Activated T-helper 1 cell treated with anti-CD3 and anti-CD28 coated beads, Interleukin-12 subunit alpha, Interleukin-12 subunit beta, Interleukin-2, Interleukin-4 antibody, amounts not matched to agents 30 ng/mL and 10 ng/mL and 1 ng/mL, durations not matched to agents 14 hours and 24 hours and 36 hours (primary cell): ENCODE measurements around the gene JAZF1. TPM values are rescaled to one million over a fixed set of nuclear protein-coding genes. Genes with fewer than 3 reads are reported as not detected.

Experiments used
- DNase-seq: peaks from one replicate; pipeline ENCODE4 v3.0.0; 2021; ENCODE audit warnings: low spot score
- H3K27ac Mint-ChIP-seq: one replicate; pipeline ENCODE4 v1.8.0; 2021; ENCODE audit warnings: mild to moderate bottlenecking, mixed read lengths
- H3K27me3 Mint-ChIP-seq: one replicate; pipeline ENCODE4 v1.8.0; 2022; ENCODE audit warnings: mild to moderate bottlenecking, moderate library complexity, mixed read lengths; ENCODE audit not compliant: insufficient read depth
- H3K36me3 Mint-ChIP-seq: one replicate; pipeline ENCODE4 v1.8.0; 2021; ENCODE audit warnings: low read depth, mixed read lengths
- H3K4me1 Mint-ChIP-seq: one replicate; pipeline ENCODE4 v1.8.0; 2021; ENCODE audit warnings: low read depth, mixed read lengths
- H3K4me3 Mint-ChIP-seq: one replicate; pipeline ENCODE4 v1.8.0; 2021; ENCODE audit warnings: mild to moderate bottlenecking, moderate library complexity, mixed read lengths
- H3K9me3 Mint-ChIP-seq: one replicate; pipeline ENCODE4 v1.8.0; 2021; ENCODE audit warnings: mixed read lengths
- intact Hi-C: fragments of 100-400 bp; cut with micrococcal nuclease; formaldehyde crosslinking; loops from one replicate; pipeline ENCODE4 v1.15.1; 2024
- total RNA-seq: library from RNA; stranded (reverse); gene quantifications from 2 replicates; pipeline ENCODE4 v1.2.3, GENCODE V29; 2022

The JAZF1 gene
- total RNA-seq, 1 donor from 2014 or later = 9.8 TPM

DNA sequence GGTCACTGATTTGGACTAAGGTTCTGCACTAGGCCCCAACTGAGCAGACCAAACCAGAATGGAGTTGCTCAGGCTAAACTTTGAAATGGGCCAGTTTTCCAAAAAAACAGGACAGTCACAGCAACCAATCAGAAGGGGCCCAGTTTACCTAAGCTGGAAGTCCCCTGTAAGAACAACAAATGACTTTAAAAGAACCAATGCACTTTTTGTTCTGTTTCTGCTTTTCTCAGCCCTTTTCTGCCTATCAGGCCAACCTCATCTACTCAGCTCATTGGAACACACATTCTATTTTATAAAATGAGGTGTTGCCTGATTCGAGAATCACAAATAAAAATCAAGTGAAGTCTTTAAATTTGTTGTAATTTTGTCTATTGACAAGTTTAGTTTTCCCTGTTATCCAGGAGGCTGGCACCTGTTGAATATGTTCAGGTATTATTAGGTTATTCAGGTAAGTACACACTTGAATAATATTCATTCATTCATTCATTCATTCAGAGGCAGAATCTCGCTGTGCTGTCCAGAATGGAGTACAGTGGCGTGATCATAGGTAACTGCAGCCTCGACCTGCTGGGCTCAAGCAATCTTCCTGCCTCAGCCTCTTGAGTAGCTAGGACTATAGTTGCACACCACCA lies 271.9 kb downstream of the JAZF1 start:
- no peak overlapping the region for H3K4me3 Mint-ChIP-seq
- no peaks in the 10 kb centered on the region for H3K4me1 Mint-ChIP-seq
- peaks cover 12% of the 10 kb centered on the region for H3K27me3 Mint-ChIP-seq
- intact Hi-C loops = no loop called here
- no peak for DNase-seq
- H3K36me3 Mint-ChIP-seq = no peaks in the 10 kb centered on the region
- no peak overlapping the region for H3K27ac Mint-ChIP-seq
- H3K9me3 Mint-ChIP-seq = no peaks in the 10 kb centered on the region

- Mint-ChIP-seq H3K4me3 (no peak overlapping the region), H3K36me3 (no peaks in the 10 kb centered on the region), H3K27ac (no peak overlapping the region), H3K4me1 (peaks cover 3% of the 10 kb centered on the region), H3K9me3 (no peaks in the 10 kb centered on the region), H3K27me3 (peaks cover 11% of the 10 kb centered on the region)
- intact Hi-C loops = no loop called here
- no peak for DNase-seq
These were observed 274.1 kb downstream of the JAZF1 start for GRCh38 chr7:27906385-27907091.

GRCh38 chr7:27905951-27906350 lies 274.6 kb downstream of the JAZF1 start:
- H3K27ac Mint-ChIP-seq = no peak overlapping the region

DNA sequence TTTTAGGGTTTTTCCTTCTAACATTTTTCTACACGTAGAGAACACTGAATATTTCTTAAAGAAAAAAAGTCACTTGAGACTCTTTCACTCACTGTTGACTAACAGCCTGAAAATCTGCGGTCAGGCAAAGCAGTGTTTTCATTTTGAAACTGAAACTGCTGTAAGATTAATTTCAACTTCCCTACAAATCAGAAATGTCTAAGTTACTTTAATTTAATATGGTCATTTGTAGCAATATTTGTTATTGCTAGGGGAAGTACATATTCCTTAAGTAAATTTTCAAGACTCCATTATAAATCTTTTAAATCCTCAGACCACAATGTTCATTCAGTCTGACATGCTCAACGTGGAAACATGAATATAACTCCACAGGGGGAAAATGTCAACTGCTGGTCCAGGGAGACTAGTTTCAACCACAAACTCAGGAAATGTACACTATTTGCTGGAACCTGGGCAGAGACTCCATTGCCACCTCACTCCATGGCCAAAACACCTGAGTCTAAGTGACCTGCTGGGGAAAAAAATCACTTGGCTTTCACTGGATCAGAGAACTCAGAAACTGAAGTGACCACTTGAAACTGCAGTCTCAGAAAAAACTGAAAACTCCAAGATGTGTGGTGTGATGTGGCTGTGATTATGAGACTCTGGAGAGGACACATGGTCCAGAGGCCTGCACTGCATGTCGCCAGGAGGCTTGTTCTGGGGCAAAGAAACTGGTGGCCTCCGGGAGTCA lies 279.4 kb downstream of the JAZF1 start:
- Mint-ChIP-seq H3K27ac (no peak overlapping the region), H3K36me3 (no peaks in the 10 kb centered on the region)
- intact Hi-C loops = loop anchor here (1.0 to 2.0 kb wide), 5 partner anchors 118 to 254 kb away; partner anchors contain the start of gene TAX1BP1

More at GRCh38 chr7:27905951-27906350, 274.6 kb downstream of the JAZF1 start:
- Mint-ChIP-seq H3K4me3 (no peak overlapping the region), H3K9me3 (no peaks in the 10 kb centered on the region), H3K36me3 (no peaks in the 10 kb centered on the region), H3K27me3 (peaks cover 11% of the 10 kb centered on the region), H3K4me1 (peaks cover 9% of the 10 kb centered on the region)
- intact Hi-C loops = no loop called here
- DNase-seq = no peak

DNA sequence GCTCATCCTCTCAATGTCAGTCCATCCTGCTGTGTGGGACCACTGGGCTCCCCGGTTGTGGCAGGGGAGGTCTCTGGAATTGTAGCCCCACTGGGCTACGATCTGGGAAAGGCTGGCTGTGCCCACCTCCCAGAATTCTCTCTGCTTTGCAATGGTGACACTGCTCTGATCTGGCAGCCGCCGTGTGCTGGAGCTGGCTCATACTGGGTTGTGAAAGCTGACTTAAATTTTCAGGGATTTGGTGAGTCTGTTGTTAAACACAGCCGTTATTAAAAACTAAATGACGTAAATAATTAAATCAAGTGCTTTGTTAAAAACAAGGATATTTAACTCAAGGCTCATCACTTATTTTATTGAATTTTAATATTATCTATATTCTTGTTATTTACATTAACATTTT lies 280.6 kb downstream of the JAZF1 start:
- intact Hi-C loops = loop anchor here (2.0 kb wide), 1 partner anchor 159 kb away; the partner anchor contains the start of gene TAX1BP1
- Mint-ChIP-seq H3K36me3 (no peaks in the 10 kb centered on the region), H3K4me1 (peaks cover 54% of the 10 kb centered on the region), H3K27ac (no peak overlapping the region), H3K27me3 (peaks cover 5% of the 10 kb centered on the region), H3K4me3 (no peak overlapping the region), H3K9me3 (no peaks in the 10 kb centered on the region)
- DNase-seq = no peak

More for the DNA sequence above, 279.4 kb downstream of the JAZF1 start:
- Mint-ChIP-seq H3K4me1 (peaks cover 44% of the 10 kb centered on the region), H3K9me3 (no peaks in the 10 kb centered on the region), H3K27me3 (peaks cover 9% of the 10 kb centered on the region), H3K4me3 (no peak overlapping the region)
- DNase-seq = peak; percentile 32

GRCh38 chr7:27899601-27900000 lies 281.0 kb downstream of the JAZF1 start:
- intact Hi-C loops = loop anchor here (10.0 kb wide), 1 partner anchor 1035 kb away; the partner anchor contains the start of gene SKAP2
- H3K9me3 Mint-ChIP-seq = no peaks in the 10 kb centered on the region
- H3K27me3 Mint-ChIP-seq = peaks cover 5% of the 10 kb centered on the region
- H3K4me3 Mint-ChIP-seq = peak overlapping the region; percentile 25
- DNase-seq = no peak
- H3K27ac Mint-ChIP-seq = peak overlapping the region; percentile 42
- no peaks in the 10 kb centered on the region for H3K36me3 Mint-ChIP-seq
- H3K4me1 Mint-ChIP-seq = peaks cover 54% of the 10 kb centered on the region

GRCh38 chr7:27897441-27897847 lies 283.2 kb downstream of the JAZF1 start:
- intact Hi-C loops = loop anchor here (2.0 to 10.0 kb wide), 2 partner anchors 73 to 1033 kb away; partner anchors contain the start of gene SKAP2

DNA sequence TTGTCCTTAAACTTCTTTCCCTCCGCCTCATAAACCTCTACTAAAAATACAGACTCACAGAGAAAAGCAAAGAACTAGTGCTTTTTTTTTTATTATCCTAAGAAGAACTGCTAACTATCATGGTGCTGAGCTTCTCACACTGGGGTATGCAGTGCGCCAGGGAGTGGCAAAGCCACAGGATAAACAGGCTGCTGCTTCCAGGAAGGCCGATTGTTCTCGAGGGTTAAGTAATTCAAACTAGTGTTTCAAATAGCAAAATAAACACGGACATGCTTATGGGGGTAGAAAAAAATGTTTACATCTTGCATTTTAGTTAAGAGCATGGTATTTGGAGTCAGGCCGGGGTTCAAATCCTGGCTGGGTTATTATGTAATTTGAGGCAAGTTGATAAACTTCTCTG lies 283.6 kb downstream of the JAZF1 start:
- H3K27ac Mint-ChIP-seq = no peak overlapping the region
- no peak for DNase-seq
- no peak overlapping the region for H3K4me3 Mint-ChIP-seq
- peaks cover 54% of the 10 kb centered on the region for H3K4me1 Mint-ChIP-seq
- intact Hi-C loops = loop anchor here (2.0 to 10.0 kb wide), 2 partner anchors 74 to 1032 kb away; partner anchors contain the start of gene SKAP2
- no peaks in the 10 kb centered on the region for H3K27me3 Mint-ChIP-seq
- no peaks in the 10 kb centered on the region for H3K9me3 Mint-ChIP-seq
- H3K36me3 Mint-ChIP-seq = peaks cover 2% of the 10 kb centered on the region

More at GRCh38 chr7:27897441-27897847, 283.2 kb downstream of the JAZF1 start:
- H3K4me1 Mint-ChIP-seq = peaks cover 54% of the 10 kb centered on the region
- H3K36me3 Mint-ChIP-seq = peaks cover 2% of the 10 kb centered on the region
- H3K27ac Mint-ChIP-seq = no peak overlapping the region
- no peak for DNase-seq
- no peak overlapping the region for H3K4me3 Mint-ChIP-seq
- no peaks in the 10 kb centered on the region for H3K27me3 Mint-ChIP-seq
- no peaks in the 10 kb centered on the region for H3K9me3 Mint-ChIP-seq

DNA sequence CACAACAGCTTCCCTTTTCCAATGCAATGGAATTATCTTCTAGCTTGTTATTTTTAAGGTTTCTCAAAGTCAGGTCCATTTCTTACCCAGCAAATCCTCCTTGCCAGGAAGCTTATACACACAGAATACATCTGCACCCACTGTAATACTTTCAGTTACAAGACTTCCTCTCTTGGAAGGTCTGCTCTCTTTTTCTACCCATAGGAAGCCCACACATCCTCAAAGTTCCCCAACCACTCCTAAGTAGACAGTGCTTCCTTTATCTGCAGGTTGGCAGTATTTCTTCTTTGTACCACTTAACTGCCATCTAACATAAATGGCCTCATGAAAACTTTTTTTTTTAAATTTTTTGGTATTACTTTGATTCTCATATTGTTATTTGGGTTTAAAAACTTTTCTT lies 285.0 kb downstream of the JAZF1 start:
- Mint-ChIP-seq H3K4me1 (peaks cover 42% of the 10 kb centered on the region), H3K36me3 (peaks cover 2% of the 10 kb centered on the region), H3K9me3 (no peaks in the 10 kb centered on the region), H3K27ac (no peak overlapping the region), H3K4me3 (no peak overlapping the region), H3K27me3 (peaks cover 3% of the 10 kb centered on the region)
- no peak for DNase-seq
- intact Hi-C loops = loop anchor here (10.0 kb wide), 1 partner anchor 1031 kb away; the partner anchor contains the start of gene SKAP2

DNA sequence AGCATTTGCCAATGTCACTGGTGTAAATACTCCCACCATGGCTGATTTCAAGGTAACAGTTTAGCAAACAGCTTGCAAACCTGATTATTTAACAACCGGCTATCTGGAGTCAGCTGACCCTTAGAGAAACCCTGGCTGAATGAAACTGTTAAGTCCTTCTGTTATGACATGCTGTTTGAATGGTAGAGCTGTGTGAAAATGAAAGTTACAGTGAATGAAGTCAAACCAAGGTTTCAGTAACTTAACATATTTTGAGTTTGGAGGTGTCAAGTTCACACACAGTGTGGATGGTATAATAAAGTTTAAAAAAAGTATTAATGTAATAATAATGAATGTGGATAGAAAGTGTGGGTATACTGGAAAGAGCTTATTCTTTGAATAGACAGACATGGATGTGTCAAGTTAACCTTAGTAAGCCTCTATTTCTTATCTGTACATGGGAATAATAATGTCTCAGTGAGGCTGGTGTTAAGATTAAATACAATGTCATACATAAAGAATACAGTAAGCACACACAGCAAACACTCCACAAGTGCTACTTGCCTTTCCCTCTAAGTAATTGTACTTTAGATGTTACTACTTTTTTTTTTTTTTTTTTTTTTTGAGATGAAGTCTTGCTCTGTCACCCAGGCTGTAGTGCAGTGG lies 290.3 kb downstream of the JAZF1 start:
- H3K4me3 Mint-ChIP-seq = no peak overlapping the region
- peaks cover 3% of the 10 kb centered on the region for H3K27me3 Mint-ChIP-seq
- peaks cover 3% of the 10 kb centered on the region for H3K9me3 Mint-ChIP-seq
- peaks cover 7% of the 10 kb centered on the region for H3K4me1 Mint-ChIP-seq
- intact Hi-C loops = loop anchor here (1.0 to 10.0 kb wide), 2 partner anchors 8 to 1026 kb away; partner anchors contain the start of gene SKAP2
- no peak for DNase-seq
- H3K36me3 Mint-ChIP-seq = peaks cover 2% of the 10 kb centered on the region
- no peak overlapping the region for H3K27ac Mint-ChIP-seq

- Mint-ChIP-seq H3K27me3 (peaks cover 3% of the 10 kb centered on the region), H3K4me1 (peaks cover 6% of the 10 kb centered on the region), H3K27ac (no peak overlapping the region), H3K4me3 (no peak overlapping the region), H3K36me3 (peaks cover 2% of the 10 kb centered on the region), H3K9me3 (peaks cover 3% of the 10 kb centered on the region)
- intact Hi-C loops = loop anchor here (1.0 to 10.0 kb wide), 2 partner anchors 9 to 1025 kb away; partner anchors contain the start of gene SKAP2
- DNase-seq = no peak
These were observed 290.8 kb downstream of the JAZF1 start for GRCh38 chr7:27889800-27890199.

DNA sequence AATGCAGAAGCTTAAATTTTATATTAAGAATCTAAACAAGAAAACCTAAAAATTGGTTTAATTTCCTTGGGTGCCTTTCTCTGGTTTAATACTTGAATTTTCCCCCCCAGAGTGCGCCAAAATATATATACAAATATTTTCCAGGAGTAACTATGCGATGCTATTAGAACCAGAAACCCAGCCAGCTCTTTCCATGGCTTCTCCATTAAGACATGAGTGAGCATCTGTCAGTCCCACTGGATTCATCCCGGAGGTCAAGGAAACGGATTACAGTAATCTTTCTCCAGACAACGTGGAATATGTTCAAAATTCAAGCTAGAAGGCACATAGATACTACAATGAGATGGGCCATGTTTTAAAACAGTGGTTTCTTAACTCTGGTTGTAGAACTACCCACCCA lies 291.9 kb downstream of the JAZF1 start:
- peaks cover 6% of the 10 kb centered on the region for H3K4me1 Mint-ChIP-seq
- DNase-seq = no peak
- peaks cover 3% of the 10 kb centered on the region for H3K9me3 Mint-ChIP-seq
- H3K36me3 Mint-ChIP-seq = no peaks in the 10 kb centered on the region
- no peak overlapping the region for H3K27ac Mint-ChIP-seq
- no peak overlapping the region for H3K4me3 Mint-ChIP-seq
- peaks cover 5% of the 10 kb centered on the region for H3K27me3 Mint-ChIP-seq
- intact Hi-C loops = no loop called here
